Anterior cingulate cortex (tissue), 58 donors: ENCODE data around the gene NT5C1B.

Experiments
- DNase-seq, 58 donors: peaks; one replicate each; lab custom pipeline; 2025; lab: John Stamatoyannopoulos, UW

NT5C1B gene

DNA sequence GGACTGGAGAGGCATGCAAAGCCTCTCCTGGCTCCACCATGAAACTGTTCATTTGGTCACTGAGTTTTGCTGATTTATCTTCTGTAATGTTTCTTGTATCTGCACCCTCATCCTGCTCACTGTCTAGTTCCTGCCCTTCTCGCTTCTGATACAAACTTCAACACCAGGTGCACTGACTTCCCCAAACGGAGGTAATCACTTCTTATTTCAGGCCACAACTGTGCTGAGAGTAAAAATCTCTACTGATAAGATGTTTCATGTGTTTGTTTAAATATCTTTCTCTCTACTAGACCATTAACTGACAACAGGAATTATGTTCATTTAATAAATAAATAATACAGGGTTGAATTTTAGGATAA lies 10.9 kb upstream of the NT5C1B start:
- no peak for DNase-seq

DNA sequence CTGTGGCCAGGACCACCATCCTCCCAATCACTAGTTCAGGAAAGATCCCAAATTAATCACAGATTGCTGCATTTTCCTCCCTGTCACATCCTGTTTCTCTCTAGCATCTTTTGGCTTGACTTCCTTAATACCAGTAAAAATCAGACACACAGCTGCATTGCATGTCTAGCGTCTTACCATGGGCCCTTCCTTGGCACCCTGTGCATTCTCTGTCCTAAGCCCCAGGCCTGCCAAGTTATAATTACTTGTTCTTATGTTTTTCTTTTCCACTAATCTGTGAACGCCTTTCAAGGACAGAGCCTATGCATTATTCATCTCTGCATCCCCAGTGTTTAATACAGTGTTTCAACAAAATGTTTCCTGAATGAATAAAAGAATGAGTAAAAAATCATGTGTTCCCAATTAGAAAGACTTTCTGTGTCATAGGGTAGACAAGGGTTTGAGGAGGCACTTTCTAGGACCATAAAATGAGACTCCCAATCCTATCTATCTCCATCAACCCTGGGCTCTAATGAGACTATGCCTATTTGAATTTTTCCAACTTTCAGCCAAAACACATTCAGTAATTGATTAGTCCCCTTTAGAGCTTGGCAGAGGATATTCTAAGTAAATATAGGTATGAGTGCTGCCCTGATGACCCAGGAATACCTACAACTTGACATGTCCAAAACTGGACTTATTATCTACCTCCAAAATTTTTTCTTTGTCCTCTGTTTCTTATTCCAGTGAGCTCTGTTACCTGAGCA lies 10.3 kb upstream of the NT5C1B start:
- no peak for DNase-seq

DNA sequence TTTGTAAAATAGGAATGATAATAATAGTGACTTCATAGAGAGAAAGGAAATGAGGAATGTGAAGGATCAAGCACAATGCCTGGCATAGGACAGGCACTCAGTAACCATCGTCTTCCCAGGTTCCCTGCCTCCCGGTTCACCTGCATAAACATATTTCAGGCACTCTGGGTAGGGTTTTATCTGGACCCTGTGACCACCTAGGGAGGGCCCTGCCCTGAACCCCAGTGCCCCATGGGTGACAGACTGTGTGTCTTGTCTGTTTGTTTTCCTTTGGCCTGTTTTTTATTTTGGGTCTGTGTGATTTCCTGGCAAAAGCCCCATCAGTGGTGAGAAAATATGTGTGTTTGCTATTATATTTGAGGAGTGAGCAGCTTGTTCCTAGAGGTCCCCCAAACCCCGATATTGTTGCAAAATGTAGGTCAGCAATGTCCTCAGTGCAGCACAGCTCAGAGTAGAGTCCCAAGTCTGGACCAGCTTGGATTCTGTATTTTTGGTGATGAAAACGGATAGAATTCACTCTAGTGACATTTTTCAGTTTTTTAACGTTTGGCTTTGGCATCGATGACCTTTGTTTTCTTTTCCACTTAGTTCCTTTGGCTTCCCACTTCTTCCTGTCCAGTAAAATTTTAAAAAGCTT lies 9.6 kb upstream of the NT5C1B start:
- no peak for DNase-seq

DNA sequence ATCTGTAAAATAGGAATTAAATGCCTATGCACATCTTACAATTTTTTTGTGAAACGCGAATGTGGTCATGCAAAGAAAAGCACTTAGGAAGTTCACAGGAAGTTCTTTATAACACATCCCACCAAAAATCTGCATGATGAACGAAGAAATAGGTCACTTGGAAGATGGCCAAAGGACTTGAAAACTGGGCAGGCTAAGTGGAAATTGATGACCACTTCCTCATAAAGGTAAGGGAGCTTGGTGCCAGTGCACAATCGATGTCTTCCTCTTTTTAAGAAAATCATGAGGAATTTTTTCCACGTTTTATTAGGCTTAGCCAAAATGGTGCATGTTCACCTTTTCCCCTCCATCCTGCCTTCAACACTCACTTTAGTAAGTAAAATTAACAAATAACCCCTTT lies 8.2 kb upstream of the NT5C1B start:
- DNase-seq: no peak

DNA sequence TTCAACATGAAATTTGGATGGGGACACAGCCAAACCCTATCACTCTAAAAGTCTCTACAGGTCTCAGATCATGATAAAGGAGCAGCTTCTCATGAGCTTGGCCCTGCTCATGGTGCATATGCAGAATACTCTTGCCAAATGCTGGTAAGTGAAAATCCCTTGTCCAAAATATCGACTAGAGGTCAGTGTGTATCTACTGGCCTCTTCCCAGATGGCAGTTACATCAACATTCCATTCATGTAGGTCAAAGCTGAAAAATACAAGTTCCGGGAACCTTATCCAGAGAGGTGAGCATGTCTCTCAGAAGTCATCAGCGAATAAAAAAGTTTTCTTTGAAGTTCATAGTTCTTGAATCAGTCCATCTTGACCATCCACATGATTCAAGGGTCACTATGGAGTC lies 7.6 kb upstream of the NT5C1B start:
- no peak for DNase-seq

DNA sequence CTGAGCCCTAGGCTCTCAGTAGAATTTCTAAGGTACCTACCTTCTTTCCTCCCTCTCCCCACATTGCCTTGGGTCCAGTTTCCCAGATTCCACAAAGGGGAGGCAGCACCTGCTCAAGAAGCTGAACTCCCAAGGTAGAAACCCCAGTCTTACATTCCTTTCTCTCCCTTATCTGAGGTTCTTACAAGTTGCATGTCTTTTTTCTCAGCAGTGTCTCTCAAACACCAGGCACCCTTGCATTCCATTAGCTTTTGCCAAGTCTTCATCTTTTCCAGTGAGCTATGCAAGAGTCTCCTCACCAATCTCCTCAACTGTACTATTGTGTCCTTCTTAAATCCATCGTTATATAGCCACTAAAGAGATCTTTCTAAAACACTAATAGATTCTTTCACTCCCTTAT lies 4.1 kb upstream of the NT5C1B start:
- no peak for DNase-seq

DNA sequence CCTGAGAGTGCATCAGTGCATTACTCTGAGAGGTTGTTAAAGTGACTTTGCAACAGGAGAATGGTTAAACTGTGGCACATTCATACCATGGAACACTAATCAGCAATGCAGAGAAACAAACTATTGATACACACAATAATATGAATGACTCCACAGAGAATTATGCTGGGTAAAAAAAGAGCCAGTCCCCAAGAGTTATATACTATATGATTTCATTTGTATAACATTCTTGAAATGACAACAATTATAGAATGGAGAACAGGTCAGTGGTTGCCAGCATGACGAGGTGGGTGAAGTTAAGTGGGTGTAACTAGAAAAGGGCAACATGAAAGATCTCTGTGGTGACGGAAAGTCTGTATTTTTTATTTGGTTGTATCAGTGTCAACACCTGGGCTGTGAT lies 3.0 kb upstream of the NT5C1B start:
- no peak for DNase-seq

DNA sequence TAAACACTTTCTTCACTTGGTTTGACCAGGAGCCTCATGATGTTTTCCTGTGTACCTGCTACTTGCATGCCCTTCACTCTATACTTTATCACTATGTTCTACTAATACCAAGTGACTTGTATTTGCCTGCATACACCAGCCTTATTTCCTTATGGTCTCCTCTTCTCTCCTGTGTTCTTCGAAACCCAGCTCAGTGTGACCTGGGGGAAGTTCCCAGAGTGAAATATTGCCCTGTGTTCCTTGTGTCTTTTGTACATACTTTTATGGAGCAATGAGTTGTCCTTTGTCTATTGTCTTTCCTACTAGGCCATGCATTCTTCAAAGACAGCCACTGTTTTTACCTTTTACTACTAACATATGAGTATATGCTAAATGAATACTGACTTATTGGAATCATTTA lies 567 bp downstream of the NT5C1B start:
- no peak for DNase-seq

DNA sequence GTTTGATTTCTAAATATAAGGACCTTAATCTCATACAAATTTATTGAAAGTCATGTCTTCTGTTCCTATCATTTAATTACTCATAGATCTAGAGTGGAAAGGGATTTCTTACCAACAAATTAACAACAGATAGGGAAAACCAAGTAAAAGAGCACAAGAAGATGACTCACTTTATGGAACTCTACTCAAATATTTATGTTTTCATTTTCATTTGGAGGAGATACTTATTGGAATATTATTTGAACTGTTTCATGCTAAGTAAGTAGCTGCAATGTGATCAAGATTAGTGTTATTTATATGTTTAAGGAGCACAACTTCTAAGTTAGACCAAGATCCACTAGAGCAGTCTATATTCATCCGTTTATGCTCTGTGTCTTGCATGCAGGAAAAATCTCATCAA lies 1.3 kb downstream of the NT5C1B start:
- no peak for DNase-seq

DNA sequence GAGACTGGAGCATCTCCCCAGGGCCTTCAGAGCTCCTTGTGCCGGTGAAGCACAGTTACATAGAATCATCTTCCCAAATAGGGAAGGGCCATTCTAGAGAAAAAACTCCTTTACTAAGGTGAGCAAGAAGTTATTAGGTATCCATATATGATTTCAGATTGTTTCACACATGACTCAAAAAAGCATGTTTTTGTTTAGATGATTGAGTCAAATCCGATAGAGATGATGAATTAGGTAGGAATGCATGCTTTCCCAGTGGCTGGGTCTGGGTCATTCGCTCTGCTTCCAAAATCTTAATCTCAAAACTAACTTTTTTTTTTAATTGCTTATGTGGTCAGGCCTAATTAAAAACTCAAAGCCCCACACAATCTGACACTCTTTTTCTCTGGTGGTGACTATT lies 3.8 kb downstream of the NT5C1B start:
- DNase-seq: no peak

DNA sequence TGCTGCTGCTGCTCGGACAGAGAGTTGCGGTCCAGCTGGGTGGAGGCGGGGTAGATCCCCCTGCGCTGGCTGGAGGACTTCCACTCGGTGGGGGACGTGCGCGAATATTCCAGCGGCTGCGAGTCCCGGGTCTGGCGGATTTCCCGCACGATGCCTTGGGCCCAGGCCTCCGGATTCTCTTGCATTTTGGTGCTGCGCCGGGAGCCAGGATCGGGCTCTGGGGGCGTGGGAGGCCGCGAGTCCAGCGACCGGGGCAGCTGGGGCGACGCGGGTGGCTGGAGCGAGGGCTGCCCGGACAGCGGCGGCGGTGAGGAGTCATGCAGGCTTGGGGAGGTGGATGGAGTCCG lies 4.8 kb downstream of the NT5C1B start:
- DNase-seq: no peak

DNA sequence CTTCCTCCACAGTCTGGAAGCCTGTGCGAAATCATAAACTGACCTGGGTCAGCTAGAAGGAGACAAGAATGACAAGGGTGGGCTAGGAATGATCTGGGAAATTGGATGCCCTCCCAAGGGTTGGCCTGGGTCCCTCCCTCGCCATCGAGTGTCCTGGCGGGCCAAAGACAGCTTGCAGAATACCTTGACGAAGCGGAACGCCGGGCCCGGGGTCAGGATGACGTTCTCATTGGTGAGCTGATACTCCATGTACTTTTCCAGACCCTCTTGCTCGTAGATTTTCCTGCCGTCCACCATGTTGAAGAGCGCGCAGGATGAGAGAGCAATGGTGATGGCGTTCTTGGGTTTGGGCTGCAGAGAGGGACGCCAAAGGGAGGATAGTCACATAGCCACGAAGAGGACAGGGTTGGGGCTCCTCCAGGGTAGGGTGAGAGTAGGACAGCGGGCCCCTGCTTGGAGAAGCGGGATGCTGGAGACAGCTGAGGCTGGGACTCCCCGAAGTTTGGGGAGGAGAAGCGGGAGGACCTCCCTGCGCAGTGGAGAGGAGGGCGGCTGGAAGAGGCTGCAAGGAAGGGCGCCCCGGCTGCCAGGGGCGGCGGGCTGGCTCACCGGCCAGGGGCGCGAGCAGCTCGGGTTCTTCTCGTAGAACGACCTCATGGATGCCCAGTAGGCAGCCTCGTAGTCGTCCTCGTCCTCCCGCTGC lies 5.3 kb downstream of the NT5C1B start:
- DNase-seq: peak in 1 of 58 donors; percentile 8

DNA sequence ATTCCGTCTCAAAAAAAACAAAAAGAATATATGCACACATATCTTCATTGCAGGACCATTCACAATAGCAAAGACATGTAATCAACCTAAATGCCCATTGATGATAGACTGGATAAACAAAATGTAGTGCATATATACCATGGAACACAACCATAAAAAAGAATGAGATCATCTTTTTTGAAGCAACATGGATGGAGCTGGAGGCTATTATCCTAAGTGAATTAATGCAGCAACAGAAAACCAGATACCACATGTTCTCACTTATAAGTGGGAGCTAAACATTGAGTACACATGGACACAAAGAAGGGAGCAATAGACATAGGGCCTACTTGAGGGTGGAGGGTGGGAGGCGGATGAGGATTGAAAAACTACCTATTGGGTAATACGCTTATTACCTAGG lies 8.8 kb downstream of the NT5C1B start:
- no peak for DNase-seq

DNA sequence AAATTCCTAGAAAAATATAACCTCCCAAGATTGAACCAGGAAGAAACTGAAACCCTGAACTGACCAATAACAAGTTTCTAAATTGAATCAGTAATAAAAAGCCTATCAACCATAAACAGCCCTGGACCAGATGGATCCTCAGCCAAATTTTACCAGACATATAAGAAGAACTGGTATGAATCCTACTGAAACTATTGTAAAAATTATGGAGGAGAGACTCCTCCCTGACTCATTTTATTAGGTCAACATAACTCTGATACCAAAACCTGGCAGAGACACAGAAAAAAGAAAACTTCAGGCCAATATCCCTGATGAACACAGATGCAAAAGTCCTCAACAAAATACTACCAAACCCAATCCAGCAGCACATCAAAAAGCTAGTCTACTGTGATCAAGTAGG lies 11.3 kb downstream of the NT5C1B start:
- DNase-seq: no peak

DNA sequence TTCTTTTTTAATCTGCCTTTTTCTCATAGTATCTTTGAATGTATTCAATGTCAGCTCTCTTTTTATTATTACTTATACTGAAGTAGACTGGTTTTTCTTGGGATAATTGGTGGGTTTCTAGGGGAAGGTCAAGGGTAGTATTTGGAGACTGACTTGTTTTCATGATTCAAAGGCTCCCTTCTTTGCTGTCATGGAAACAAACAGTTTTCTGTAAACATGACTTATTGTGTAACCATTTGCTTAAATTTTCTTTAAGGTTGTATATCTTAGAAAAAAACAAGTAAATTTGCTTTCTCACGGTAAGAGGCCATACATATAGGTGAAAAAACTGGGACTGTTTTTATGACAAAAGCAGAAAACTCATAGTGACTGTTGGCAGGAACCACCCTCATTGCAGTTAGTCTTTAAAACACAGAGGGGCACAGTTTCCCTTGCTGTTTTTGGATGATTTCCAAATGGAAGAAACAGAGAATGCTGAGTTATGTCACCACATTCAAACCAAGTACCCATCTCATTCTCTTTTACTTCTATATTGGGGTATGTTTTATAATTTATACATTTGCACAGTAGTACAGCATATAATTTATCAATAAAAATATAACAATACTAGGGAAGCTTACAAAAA lies 23.1 kb downstream of the NT5C1B start:
- no peak for DNase-seq

DNA sequence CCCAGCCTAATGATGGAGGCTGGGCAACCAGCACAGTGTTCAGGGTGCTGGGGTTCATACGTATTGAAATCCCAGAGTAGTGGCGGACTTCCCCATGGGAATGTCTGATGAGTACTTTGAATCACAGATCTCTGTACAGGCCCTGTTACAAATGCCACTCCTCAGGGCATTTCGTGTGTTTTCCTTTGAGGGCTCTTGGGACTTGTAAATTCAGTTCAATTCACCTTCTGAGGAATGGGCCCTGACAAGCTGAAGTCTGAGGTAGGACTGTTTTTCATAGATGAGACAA lies 28.6 kb downstream of the NT5C1B start:
- DNase-seq: no peak

DNA sequence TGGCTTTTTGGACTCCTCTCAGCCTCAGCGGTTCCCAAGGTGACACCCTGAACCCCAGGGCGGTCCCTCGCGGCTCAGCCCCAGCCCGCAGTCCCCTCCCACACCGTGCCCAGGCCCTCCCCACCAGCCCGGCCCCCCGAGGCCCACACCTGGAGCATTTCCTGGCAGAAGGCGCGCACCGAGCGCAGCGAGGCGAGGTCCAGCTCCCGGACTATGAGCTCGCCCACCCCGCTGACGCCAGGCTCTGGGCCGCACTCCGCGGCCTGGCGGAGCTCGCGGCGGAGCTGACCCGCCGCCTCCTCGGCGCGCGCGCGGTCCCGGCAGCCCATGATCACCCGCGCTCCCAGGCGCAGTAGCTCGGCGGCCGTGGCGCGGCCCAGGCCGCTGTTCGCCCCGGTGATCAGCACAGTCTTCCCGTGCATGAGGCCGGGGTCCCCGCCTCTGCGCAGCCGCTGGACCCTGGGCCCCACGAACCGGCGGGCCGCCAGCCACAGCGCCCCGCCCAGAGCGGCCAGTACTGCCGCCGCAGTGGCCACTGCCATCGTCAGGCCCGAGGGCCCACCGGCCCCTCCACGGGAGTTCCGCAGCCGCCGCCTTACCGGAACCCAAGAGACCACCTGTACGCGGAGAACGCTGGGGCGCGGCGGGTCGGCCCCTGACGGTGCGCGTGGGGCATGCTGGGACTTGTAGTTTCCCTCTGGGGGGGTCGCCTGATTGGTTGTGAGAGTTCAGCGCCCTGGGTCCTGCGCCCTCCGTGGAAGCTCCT lies 29.2 kb downstream of the NT5C1B start, which contains the start of gene RDH14:
Gene RDH14 (minus strand): TSS at position 623 of the 766 bp plus-strand sequence. CDS start 81 bp downstream, at position 542.
- DNase-seq: peak; percentile 70 to 98 (median 93)

DNA sequence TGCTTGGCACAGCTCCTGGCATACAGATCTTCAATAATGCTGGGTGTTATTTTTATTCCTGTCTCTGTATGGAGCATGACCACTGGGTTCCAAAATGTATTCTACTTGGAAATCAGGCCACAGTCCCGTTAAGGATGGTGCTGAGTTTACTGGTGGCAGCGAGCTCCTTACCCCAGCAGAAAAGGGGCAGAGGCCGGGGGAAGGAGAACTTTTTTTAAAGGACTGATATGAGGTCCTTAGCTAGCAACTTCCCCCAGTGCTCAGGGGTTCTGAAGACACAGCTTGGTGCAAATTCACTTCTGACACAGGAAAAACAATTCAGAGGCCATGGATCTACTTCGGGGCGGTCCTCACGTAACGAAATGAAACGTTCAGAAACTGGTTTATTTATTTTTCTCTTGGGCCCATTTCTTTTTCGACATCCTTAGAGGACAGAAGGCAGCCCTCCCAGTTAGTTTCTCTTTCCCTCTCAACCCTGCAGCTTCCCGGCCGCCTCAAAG lies 29.8 kb downstream of the NT5C1B start:
- peak in 5 of 58 donors; percentile 17 to 47 (median 40) for DNase-seq

DNA sequence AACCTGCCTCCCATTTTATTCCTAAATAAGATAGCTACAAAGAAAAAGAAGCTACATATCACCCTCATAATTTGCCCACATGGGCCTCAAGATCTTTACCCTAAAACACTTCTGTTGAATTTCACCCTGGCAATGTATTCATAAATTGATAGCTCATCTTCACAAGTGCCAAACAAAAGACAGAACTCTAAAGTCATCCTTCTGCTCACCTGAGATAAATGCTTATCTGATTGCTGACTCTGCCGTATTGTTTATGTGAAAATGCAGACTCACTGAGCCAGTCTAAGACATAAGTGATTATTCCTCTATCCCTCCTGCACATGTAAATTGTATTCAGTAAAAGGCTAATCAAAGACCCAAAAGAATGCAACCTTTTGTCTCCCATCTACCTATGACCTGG lies 30.9 kb downstream of the NT5C1B start:
- no peak for DNase-seq

DNA sequence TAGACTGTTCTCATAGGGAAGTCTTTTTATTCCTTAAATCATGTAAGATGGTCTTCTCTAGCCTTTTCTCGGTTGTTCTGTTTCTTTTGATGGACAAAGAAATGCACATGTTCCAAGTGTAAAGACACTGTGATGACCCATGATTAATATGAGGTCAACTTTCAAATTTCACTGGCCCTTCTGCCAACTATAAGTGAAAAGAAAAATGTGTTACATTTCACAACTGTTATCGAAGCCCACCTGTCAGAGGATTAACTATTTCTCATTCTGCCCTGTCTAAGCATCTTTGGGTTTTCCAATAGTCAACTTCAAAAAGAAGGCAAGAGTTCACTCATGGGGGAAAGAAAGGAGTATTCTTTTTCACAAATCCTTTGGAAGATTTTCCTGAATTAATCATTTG lies 32.2 kb downstream of the NT5C1B start:
- no peak for DNase-seq
